K562 (cell line): ENCODE measurements around the gene MBLAC2. TPM values are rescaled to one million over a fixed set of nuclear protein-coding genes. Genes with fewer than 3 reads are reported as not detected.
A peak's percentile ranks its signal among the peaks of the same experiment; 100 is the strongest.

ENCODE experiments used
- ATAC-seq: fragments of 200-7000 bp; cut with Tn5 transposase; 3 replicates; pipeline ENCODE4 v1.9.1; 2020; ENCODE audit warnings: moderate library complexity
- BruUV-seq: library from RNA; stranded (reverse); fragments of 400-500 nt; replicated peaks from 2 replicates; lab custom pipeline; 2021; lab: Mats Ljungman, UMichigan
- CTCF ChIA-PET: fragments of 300-600 bp; formaldehyde crosslinking; extraction: SDS; loops from one replicate; lab custom pipeline; 2021; ENCODE audit warnings: low intra/inter-chr PET ratio; lab: Yijun Ruan, JAX
- POLR2A ChIA-PET: fragments of 300-600, 350-650 bp; sonication (Branson Sonifier 250); formaldehyde crosslinking; extraction: SDS; loops from one replicate; lab custom pipeline; 2021; ENCODE audit warnings: antibody characterized with exemption, inconsistent platforms; lab: Yijun Ruan, JAX
- DNase-seq, 4 experiments: peaks; one replicate each; pipeline versions ENCODE4 v3.0.0 to v3.0.0-alpha.2; 2011 to 2018; ENCODE audit warnings: low spot score in 3 of 4, mixed read lengths in 3 of 4; ENCODE audit errors: extremely low read depth in 1 of 4
- FAIRE-seq: peaks from 2 replicates; lab custom pipeline; 2011; peaks lifted over from hg19 to GRCh38; lab: Jason Lieb, UNC
- H2AFZ ChIP-seq: 2 replicates; pipeline ENCODE4 v1.6.0; 2011; ENCODE audit warnings: low read depth, low read length, control low read depth, inconsistent platforms
- H3K27ac ChIP-seq: fragments of 200-600 bp; 3 replicates; pipeline ENCODE4 v1.8.0; 2011; ENCODE audit warnings: low read depth, mild to moderate bottlenecking, control low read depth, inconsistent platforms, low read length, moderate library complexity, mixed read lengths; ENCODE audit errors: extremely low read depth
- H3K27me3 ChIP-seq, 2 experiments: fragments of 300-600 bp in 1 of 2; 2 replicates in 1 of 2; 3 replicates in 1 of 2; pipeline versions ENCODE4 v1.6.0 to v1.8.0; 2011; ENCODE audit warnings: inconsistent platforms in 2 of 2, low read length in 2 of 2, mild to moderate bottlenecking in 1 of 2, mixed read lengths in 1 of 2, moderate library complexity in 1 of 2; ENCODE audit not compliant: control insufficient read depth in 2 of 2, insufficient read depth in 2 of 2
- H3K36me3 ChIP-seq: fragments of 300-600 bp; 3 replicates; pipeline ENCODE4 v1.8.0; 2011; ENCODE audit warnings: mild to moderate bottlenecking, low read length, inconsistent platforms; ENCODE audit not compliant: control insufficient read depth, insufficient read depth
- H3K4me1 ChIP-seq, 2 experiments: fragments of 200-600 bp in 1 of 2; replicated peaks in 1 of 2; 2 replicates in 1 of 2; 3 replicates in 1 of 2; pipeline versions ENCODE4 v1.5.1 to v1.8.0; 2011; ENCODE audit warnings: inconsistent platforms in 2 of 2, low read length in 2 of 2, mild to moderate bottlenecking in 1 of 2, mixed read lengths in 1 of 2, moderate library complexity in 1 of 2; ENCODE audit not compliant: control insufficient read depth in 2 of 2, insufficient read depth in 2 of 2
- H3K4me2 ChIP-seq: 2 replicates; pipeline ENCODE4 v1.6.1; 2011; ENCODE audit warnings: low read length, control low read depth, inconsistent platforms, mixed read lengths; ENCODE audit not compliant: insufficient read depth
- H3K4me3 ChIP-seq: fragments of 200-600 bp; sonication (generic), shearing (Covaris generic); 2 replicates; pipeline ENCODE4 v1.5.1; 2016; ENCODE audit warnings: control low read depth, inconsistent platforms
- H3K79me2 ChIP-seq: fragments of 200-600 bp; 3 replicates; pipeline ENCODE4 v1.8.0; 2011; ENCODE audit warnings: low read length, inconsistent platforms; ENCODE audit not compliant: control insufficient read depth, insufficient read depth
- H3K9ac ChIP-seq, 2 experiments: 2 replicates each; pipeline versions ENCODE4 v1.6.0 to v1.6.1; 2011; ENCODE audit warnings: low read depth in 2 of 2, low read length in 2 of 2, control low read depth in 1 of 2, inconsistent platforms in 1 of 2, mild to moderate bottlenecking in 1 of 2, mixed read lengths in 1 of 2; ENCODE audit not compliant: insufficient read depth in 1 of 2
- H3K9me1 ChIP-seq: one replicate; pipeline ENCODE4 v1.6.0; 2011; ENCODE audit warnings: inconsistent platforms, mild to moderate bottlenecking, low read length, moderate library complexity; ENCODE audit not compliant: control insufficient read depth, insufficient read depth
- H3K9me3 ChIP-seq: replicated peaks from 2 replicates; pipeline ENCODE4 v1.5.1; 2011; ENCODE audit warnings: low read depth, low read length, inconsistent platforms; ENCODE audit not compliant: control insufficient read depth, insufficient read depth
- H4K20me1 ChIP-seq: replicated peaks from 2 replicates; pipeline ENCODE4 v1.6.1; 2011; ENCODE audit warnings: low read length, inconsistent platforms, mixed read lengths; ENCODE audit not compliant: control insufficient read depth, insufficient read depth
- BACH1 ChIP-seq: fragments of 200-800 bp; sonication (Bioruptor generic); IDR thresholded peaks from 2 replicates; pipeline ENCODE4 v1.6.1; 2016; ENCODE audit warnings: missing genetic modification characterization, missing compliant biosample characterization
- C11orf30 ChIP-seq: fragments of 450-650 bp; IDR thresholded peaks from 2 replicates; pipeline ENCODE4 v1.6.1; 2016; ENCODE audit warnings: low read depth, mild to moderate bottlenecking
- HDAC3 ChIP-seq: fragments of 450-650 bp; IDR thresholded peaks from 2 replicates; pipeline ENCODE4 v1.6.1; 2018; ENCODE audit warnings: borderline replicate concordance, mild to moderate bottlenecking, moderate library complexity; ENCODE audit not compliant: partially characterized antibody
- HDAC6 ChIP-seq: IDR thresholded peaks from 2 replicates; pipeline ENCODE4 v1.6.1; 2012; ENCODE audit warnings: low read depth, mild to moderate bottlenecking, control low read depth, inconsistent platforms, low read length, moderate library complexity
- KAT8 ChIP-seq: fragments of 450-650 bp; IDR thresholded peaks from 2 replicates; pipeline ENCODE4 v1.6.1; 2016; ENCODE audit warnings: low read depth, mild to moderate bottlenecking
- L3MBTL2 ChIP-seq: fragments of 450-650 bp; IDR thresholded peaks from 2 replicates; pipeline ENCODE4 v1.6.1; 2016; ENCODE audit warnings: mild to moderate bottlenecking, moderate library complexity
- MAFF ChIP-seq: IDR thresholded peaks from 2 replicates; pipeline ENCODE4 v1.6.1; 2012; ENCODE audit warnings: low read length, improper control_type of control experiment
- MAFG ChIP-seq: fragments of 450-650 bp; conservative IDR thresholded peaks from 2 replicates; pipeline ENCODE4 v1.6.1; 2016; ENCODE audit warnings: missing genetic modification characterization, missing compliant biosample characterization
- MAFK ChIP-seq: IDR thresholded peaks from 2 replicates; pipeline ENCODE4 v1.6.1; 2011; ENCODE audit warnings: low read length, improper control_type of control experiment
- MITF ChIP-seq: IDR thresholded peaks from 2 replicates; pipeline ENCODE4 v1.6.1; 2014; ENCODE audit warnings: antibody characterized with exemption
- NFE2 ChIP-seq: IDR thresholded peaks from 2 replicates; pipeline ENCODE4 v1.6.1; 2014; ENCODE audit warnings: antibody characterized with exemption, low read depth
- NFE2L1 ChIP-seq: fragments of 450-650 bp; IDR thresholded peaks from 2 replicates; pipeline ENCODE4 v1.6.1; 2016; ENCODE audit warnings: missing genetic modification characterization, low read depth, mild to moderate bottlenecking, missing compliant biosample characterization, moderate library complexity, borderline replicate concordance
- TBP ChIP-seq: optimal IDR thresholded peaks from 2 replicates; pipeline ENCODE3; 2011; ENCODE audit warnings: low read depth, low read length, improper control_type of control experiment
- ZNF316 ChIP-seq: fragments of 450-650 bp; IDR thresholded peaks from 2 replicates; pipeline ENCODE4 v1.6.1; 2016
- WGBS: fragments of 100-300 bp; shearing (Covaris generic); methylation state at CpG from one replicate; pipeline ENCODE4 v1.1.6; 2016; ENCODE audit warnings: low coverage, mixed read lengths; ENCODE audit not compliant: insufficient coverage; ENCODE audit errors: missing lambda C conversion rate; 5-methylcytosine and 5-hydroxymethylcytosine counted together
- in situ Hi-C: fragments of 300-500 bp; cut with MboI; formaldehyde crosslinking; loops from 4 replicates; pipeline ENCODE4 v1.15.0; 2018; ENCODE audit warnings: inconsistent platforms, mixed read lengths
- intact Hi-C: fragments of 100-400 bp; cut with micrococcal nuclease; formaldehyde crosslinking; loops from 2 replicates; pipeline ENCODE4 v1.14.2; 2022
- polyA plus RNA-seq, 8 experiments: library from polyadenylated mRNA; depleted of rRNA in 4 of 8; stranded (reverse) in 5 of 8; unstranded in 3 of 8; fragments of >200 nt; fragmentation: Nextera tagmentation in 2 of 8; fragmentation: Illumina TruSeq in 1 of 8; extraction: Ambion mirVana in 2 of 8; extraction: Trizol in 1 of 8; gene quantifications; 2 replicates each; pipeline versions ENCODE4 v1.2.1 to v1.2.3, GENCODE V29; 2011 to 2014; ENCODE audit warnings: inconsistent platforms in 1 of 8, missing spikeins in 1 of 8
- total RNA-seq, 7 experiments: library from RNA; depleted of rRNA in 6 of 7; stranded (reverse); fragments of >200 nt in 6 of 7; fragmentation: Illumina TruSeq in 2 of 7; extraction: Trizol in 2 of 7; gene quantifications; 2 replicates each; pipeline versions ENCODE4 v1.2.1 to v1.2.3, GENCODE V29; 2011 to 2021; ENCODE audit warnings: low replicate concordance in 1 of 7

Gene MBLAC2
- total and polyA plus RNA-seq, 9 of the 15 experiments (the other 6 are each of a cell fraction or from before 2014, with no cell fraction given): 2.4 to 13.1 (median 10.3) TPM

- ChIA-PET CTCF (no interaction called here), POLR2A (no interaction called here)
- Histone ChIP-seq H2AFZ (no peak overlapping the region), H3K36me3 (peaks cover 77% of the 10 kb centered on the region), H3K4me2 (no peak overlapping the region), H3K9ac (no peak overlapping the region), H3K27ac (no peak overlapping the region), H4K20me1 (no peaks in the 10 kb centered on the region), H3K9me3 (peaks cover 7% of the 10 kb centered on the region; the same call in 1 of the 2 replicates), H3K9me1 (no peaks in the 10 kb centered on the region), H3K4me3 (no peak overlapping the region), H3K27me3 (no peaks in the 10 kb centered on the region), H3K79me2 (peaks cover 26% of the 10 kb centered on the region; the same call in 2 of the 3 replicates), H3K4me1 (peaks cover 0 to 5% of the 10 kb centered on the region in 2 experiments; a peak in 1 of 5 replicates)
- FAIRE-seq: no peak
- no peak for DNase-seq
- no TSS peak for BruUV-seq
- in situ Hi-C loops (no loop called here), intact Hi-C loops (no loop called here)
- no peak for ATAC-seq
- TF ChIP-seq TBP: no peak
- WGBS: 94% methylated on average over 8 of the region's 8 CpGs
These were observed 8.6 kb upstream of the MBLAC2 start for GRCh38 chr5:90483206-90483605.

DNA sequence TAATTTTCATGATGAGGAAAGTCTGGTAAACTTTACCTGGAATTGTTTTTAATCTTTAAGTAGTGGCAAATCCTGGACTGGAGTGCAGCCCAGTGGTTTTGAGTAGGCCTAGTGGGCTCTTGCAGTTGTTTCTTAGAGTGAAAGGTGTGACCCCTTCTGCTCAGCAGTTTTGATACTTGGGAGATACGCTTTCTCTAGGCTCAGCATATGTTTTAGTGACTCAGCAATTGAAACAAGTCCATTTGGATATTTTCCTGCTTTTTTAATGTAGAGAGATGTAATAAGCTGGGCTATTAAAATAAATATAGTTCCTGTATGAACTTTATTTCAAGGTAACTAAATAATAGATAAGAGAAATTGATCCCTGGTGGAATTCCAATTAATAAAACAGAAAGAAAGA lies 6.1 kb upstream of the MBLAC2 start:
- no peak for FAIRE-seq

More for the DNA sequence above, 6.1 kb upstream of the MBLAC2 start:
- no peak overlapping the region for H3K4me2 ChIP-seq
- intact Hi-C loops: no loop called here
- peaks cover 5 to 22% of the 10 kb centered on the region in 2 experiments; a peak in 3 of 5 replicates for H3K4me1 ChIP-seq
- ChIA-PET POLR2A (no interaction called here), CTCF (no interaction called here)
- DNase-seq: peak in 2 of 4 experiments; percentile 15 to 25
- H3K9ac ChIP-seq: no peak overlapping the region
- H2AFZ ChIP-seq: no peak overlapping the region
- in situ Hi-C loops: no loop called here
- no peak overlapping the region for H3K4me3 ChIP-seq
- BruUV-seq: no TSS peak
- TF ChIP-seq KAT8 (no peak), MAFF (peak; percentile 34; the same call in 1 of the 2 replicates), MAFK (peak; percentile 57; the same call in 1 of the 2 replicates), NFE2L1 (tag) (peak; percentile 10; the same call in 1 of the 2 replicates), HDAC3 (no peak), C11orf30 (peak; percentile 77), MAFG (tag) (peak; percentile 84), HDAC6 (no peak), NFE2 (peak; percentile 68), ZNF316 (peak; percentile 91), BACH1 (tag) (peak; percentile 47; the same call in 1 of the 2 replicates), L3MBTL2 (peak; percentile 35; the same call in 1 of the 2 replicates), MITF (no peak)
- no peaks in the 10 kb centered on the region for H3K9me3 ChIP-seq
- peak; percentile 40; the same call in 2 of the 3 replicates for ATAC-seq
- H3K79me2 ChIP-seq: peaks cover 49% of the 10 kb centered on the region
- H3K9me1 ChIP-seq: no peaks in the 10 kb centered on the region
- peaks cover 68% of the 10 kb centered on the region for H3K36me3 ChIP-seq
- no peaks in the 10 kb centered on the region for H3K27me3 ChIP-seq
- H4K20me1 ChIP-seq: no peaks in the 10 kb centered on the region
- no peak overlapping the region for H3K27ac ChIP-seq
- 77% methylated on average over 1 of the region's 1 CpG for WGBS
